Caco-2 (cell line): ENCODE results near the gene WDR20. TPM values are rescaled to one million over a fixed set of nuclear protein-coding genes. Genes with fewer than 3 reads are reported as not detected.

Source experiments
- BruUV-seq: library from RNA; stranded (reverse); fragments of 400-500 nt; replicated peaks from 2 replicates; lab custom pipeline; 2021; lab: Mats Ljungman, UMichigan
- CTCF ChIA-PET: fragments of 300-600 bp; sonication (Branson Sonifier 250); formaldehyde crosslinking; loops from one replicate; lab custom pipeline; 2022; ENCODE audit warnings: antibody characterized with exemption; lab: Charles Lee
- POLR2A ChIA-PET: fragments of 300-600 bp; sonication (Branson Sonifier 250); formaldehyde crosslinking; loops from one replicate; lab custom pipeline; 2022; ENCODE audit warnings: antibody characterized with exemption; lab: Charles Lee
- DNase-seq, 2 experiments: peaks; one replicate each; pipeline versions ENCODE4 v3.0.0 to v3.0.0-alpha.2; 2020 to 2022
- H3K27me3 ChIP-seq: replicated peaks from 2 replicates; pipeline ENCODE4 v1.6.0; 2011; ENCODE audit warnings: low read length; ENCODE audit not compliant: control insufficient read depth, insufficient read depth
- H3K36me3 ChIP-seq: 2 replicates; pipeline ENCODE4 v1.5.1; 2011; ENCODE audit warnings: low read length; ENCODE audit not compliant: control insufficient read depth, insufficient read depth
- H3K4me1 ChIP-seq: fragments of 250-450 bp; sonication (Bioruptor Pico); 2 replicates; pipeline ENCODE4 v1.5.1; 2020; ENCODE audit warnings: mild to moderate bottlenecking
- H3K4me3 ChIP-seq: 2 replicates; pipeline ENCODE4 v1.5.1; 2011; ENCODE audit warnings: low read depth, mild to moderate bottlenecking, control low read depth, low read length
- H3K9me3 ChIP-seq: fragments of 250-450 bp; sonication (Bioruptor Pico); 2 replicates; pipeline ENCODE4 v1.5.1; 2020; ENCODE audit warnings: mild to moderate bottlenecking, moderate library complexity
- H3K27ac Mint-ChIP-seq: one replicate; pipeline ENCODE4 v1.8.0; 2022; ENCODE audit warnings: mixed read lengths; ENCODE audit not compliant: unreplicated experiment
- H3K27me3 Mint-ChIP-seq: one replicate; pipeline ENCODE4 v1.8.0; 2022; ENCODE audit warnings: mixed read lengths; ENCODE audit not compliant: insufficient read depth, unreplicated experiment
- H3K36me3 Mint-ChIP-seq: one replicate; pipeline ENCODE4 v1.8.0; 2022; ENCODE audit warnings: mild to moderate bottlenecking, mixed read lengths; ENCODE audit not compliant: insufficient read depth, unreplicated experiment
- H3K4me1 Mint-ChIP-seq: one replicate; pipeline ENCODE4 v1.8.0; 2022; ENCODE audit warnings: low read depth, mixed read lengths; ENCODE audit not compliant: unreplicated experiment
- H3K4me3 Mint-ChIP-seq: one replicate; pipeline ENCODE4 v1.8.0; 2022; ENCODE audit warnings: mild to moderate bottlenecking, moderate library complexity, mixed read lengths; ENCODE audit not compliant: unreplicated experiment
- H3K9me3 Mint-ChIP-seq: one replicate; pipeline ENCODE4 v1.8.0; 2022; ENCODE audit warnings: mixed read lengths; ENCODE audit not compliant: unreplicated experiment
- intact Hi-C: fragments of 100-400 bp; cut with micrococcal nuclease; formaldehyde crosslinking; loops from one replicate; pipeline ENCODE4 v1.10.0; 2022; ENCODE audit not compliant: unreplicated experiment
- total RNA-seq: library from RNA; stranded (reverse); gene quantifications from 2 replicates; pipeline ENCODE4 v1.2.3, GENCODE V29; 2022
- TF ChIP-seq, protein P1 (sequence below), 2 experiments: fragments of 200-600 bp in 1 of 2; IDR thresholded peaks; 1 replicate in 1 of 2; 2 replicates in 1 of 2; pipeline versions ENCODE4 v1.5.1 to v1.8.0; 2011 to 2022; ENCODE audit warnings: antibody characterized with exemption in 1 of 2, control low read depth in 1 of 2, inconsistent platforms in 1 of 2, low read depth in 1 of 2, low read length in 1 of 2, mild to moderate bottlenecking in 1 of 2, moderate library complexity in 1 of 2; ENCODE audit not compliant: insufficient read depth in 1 of 2, severe bottlenecking in 1 of 2, unreplicated experiment in 1 of 2

The WDR20 gene
- total RNA-seq, 1 experiment from 2014 or later = 32.5 TPM

DNA sequence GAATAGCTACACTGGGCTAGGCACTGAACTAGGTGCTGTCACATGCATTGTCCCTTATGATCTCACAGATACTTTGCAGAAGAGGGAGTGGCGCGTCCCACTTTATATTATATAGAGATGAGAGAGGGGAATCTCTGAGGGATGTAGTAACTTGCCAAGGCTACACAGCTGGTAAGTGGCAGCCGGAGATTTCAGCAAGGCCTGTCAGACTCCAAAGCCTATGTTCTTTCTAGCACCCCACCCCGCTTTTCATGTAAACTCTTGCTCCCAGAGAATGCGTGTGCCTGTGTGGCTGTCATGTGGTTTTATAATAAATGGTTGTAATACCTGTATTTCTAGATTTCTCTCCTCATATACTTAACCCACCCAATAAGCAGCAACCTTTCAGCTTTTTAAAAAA, 39.1 kb downstream of the WDR20 start:
- H3K9me3 ChIP-seq = no peaks in the 10 kb centered on the region
- intact Hi-C loops = no loop called here
- no peaks in the 10 kb centered on the region for H3K36me3 ChIP-seq
- H3K4me1 Mint-ChIP-seq = peaks cover 10% of the 10 kb centered on the region
- H3K27me3 ChIP-seq = no peaks in the 10 kb centered on the region
- H3K27me3 Mint-ChIP-seq = no peaks in the 10 kb centered on the region
- TF ChIP-seq, protein P1, sequence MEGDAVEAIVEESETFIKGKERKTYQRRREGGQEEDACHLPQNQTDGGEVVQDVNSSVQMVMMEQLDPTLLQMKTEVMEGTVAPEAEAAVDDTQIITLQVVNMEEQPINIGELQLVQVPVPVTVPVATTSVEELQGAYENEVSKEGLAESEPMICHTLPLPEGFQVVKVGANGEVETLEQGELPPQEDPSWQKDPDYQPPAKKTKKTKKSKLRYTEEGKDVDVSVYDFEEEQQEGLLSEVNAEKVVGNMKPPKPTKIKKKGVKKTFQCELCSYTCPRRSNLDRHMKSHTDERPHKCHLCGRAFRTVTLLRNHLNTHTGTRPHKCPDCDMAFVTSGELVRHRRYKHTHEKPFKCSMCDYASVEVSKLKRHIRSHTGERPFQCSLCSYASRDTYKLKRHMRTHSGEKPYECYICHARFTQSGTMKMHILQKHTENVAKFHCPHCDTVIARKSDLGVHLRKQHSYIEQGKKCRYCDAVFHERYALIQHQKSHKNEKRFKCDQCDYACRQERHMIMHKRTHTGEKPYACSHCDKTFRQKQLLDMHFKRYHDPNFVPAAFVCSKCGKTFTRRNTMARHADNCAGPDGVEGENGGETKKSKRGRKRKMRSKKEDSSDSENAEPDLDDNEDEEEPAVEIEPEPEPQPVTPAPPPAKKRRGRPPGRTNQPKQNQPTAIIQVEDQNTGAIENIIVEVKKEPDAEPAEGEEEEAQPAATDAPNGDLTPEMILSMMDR (IDR thresholded peaks at IDR 0.05; ENCODE audit: insufficient read depth in 1 of 2, low read depth in 1 of 2, low read length in 1 of 2, severe bottlenecking in 1 of 2, unreplicated experiment in 1 of 2) = no peak
- no peaks in the 10 kb centered on the region for H3K36me3 Mint-ChIP-seq
- BruUV-seq = no TSS peak
- no peak overlapping the region for H3K27ac Mint-ChIP-seq
- CTCF ChIA-PET = no interaction called here
- POLR2A ChIA-PET = no interaction called here
- 0 out of 2 replicates have a peak, but pooled peaks cover 3% of the 10 kb centered on the region for H3K4me1 ChIP-seq
- no peak overlapping the region for H3K4me3 ChIP-seq
- no peak overlapping the region for H3K4me3 Mint-ChIP-seq
- no peak for DNase-seq
- no peaks in the 10 kb centered on the region for H3K9me3 Mint-ChIP-seq

DNA sequence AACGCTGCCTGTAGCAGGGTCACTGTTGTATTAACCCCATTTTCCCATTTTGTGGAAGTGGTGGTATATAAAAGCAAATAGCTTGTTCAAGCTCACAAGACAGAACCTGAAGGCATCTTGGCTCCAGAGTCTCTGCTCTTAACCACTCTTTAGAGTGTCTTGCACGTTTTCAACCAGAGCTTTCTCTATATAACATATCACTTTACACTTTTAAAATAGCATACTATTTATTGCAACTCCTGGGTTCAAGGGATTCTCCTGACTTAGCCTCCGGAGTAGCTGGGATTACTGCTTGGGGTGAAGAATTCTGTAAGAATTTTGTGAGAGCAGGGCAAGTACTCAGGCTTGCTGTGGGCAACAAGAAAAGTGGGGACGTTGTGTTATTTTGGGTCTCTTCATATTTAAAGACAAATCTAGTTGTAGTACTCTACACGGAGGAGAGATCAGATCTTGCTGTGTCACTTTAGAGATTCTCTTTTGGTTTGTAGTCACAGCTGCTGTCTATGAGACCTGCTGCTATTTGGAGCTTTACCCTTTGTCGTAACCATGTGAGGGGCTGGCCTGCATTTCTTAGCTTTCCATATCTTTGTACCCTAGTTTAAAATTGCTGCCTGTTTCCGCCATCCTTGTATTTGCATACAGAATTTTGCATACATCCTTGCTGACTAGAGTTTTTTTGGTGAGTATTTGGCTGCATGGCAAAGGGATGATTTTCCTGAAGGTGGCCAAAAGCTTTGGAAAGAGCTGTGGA, 40.7 kb downstream of the WDR20 start:
- POLR2A ChIA-PET = no interaction called here
- Mint-ChIP-seq H3K4me1 (peaks cover 10% of the 10 kb centered on the region), H3K9me3 (no peaks in the 10 kb centered on the region), H3K4me3 (no peak overlapping the region), H3K27ac (no peak overlapping the region), H3K27me3 (no peaks in the 10 kb centered on the region), H3K36me3 (no peaks in the 10 kb centered on the region)
- H3K4me3 ChIP-seq = no peak overlapping the region
- intact Hi-C loops = no loop called here
- TF ChIP-seq, protein P1 (IDR thresholded peaks at IDR 0.05; ENCODE audit: insufficient read depth in 1 of 2, low read depth in 1 of 2, low read length in 1 of 2, severe bottlenecking in 1 of 2, unreplicated experiment in 1 of 2) = no peak
- no peaks in the 10 kb centered on the region for H3K9me3 ChIP-seq
- no peak for DNase-seq
- no TSS peak for BruUV-seq
- no peaks in the 10 kb centered on the region for H3K36me3 ChIP-seq
- no peaks in the 10 kb centered on the region for H3K4me1 ChIP-seq
- H3K27me3 ChIP-seq = no peaks in the 10 kb centered on the region
- CTCF ChIA-PET = no interaction called here

- no TSS peak for BruUV-seq
- H3K27me3 ChIP-seq = no peaks in the 10 kb centered on the region
- Mint-ChIP-seq H3K9me3 (no peaks in the 10 kb centered on the region), H3K27ac (no peak overlapping the region), H3K36me3 (no peaks in the 10 kb centered on the region), H3K27me3 (no peaks in the 10 kb centered on the region), H3K4me1 (peaks cover 10% of the 10 kb centered on the region), H3K4me3 (no peak overlapping the region)
- no peaks in the 10 kb centered on the region for H3K4me1 ChIP-seq
- ChIA-PET CTCF (no interaction called here), POLR2A (no interaction called here)
- no peaks in the 10 kb centered on the region for H3K9me3 ChIP-seq
- TF ChIP-seq, protein P1 (IDR thresholded peaks at IDR 0.05; ENCODE audit: insufficient read depth in 1 of 2, low read depth in 1 of 2, low read length in 1 of 2, severe bottlenecking in 1 of 2, unreplicated experiment in 1 of 2) = no peak
- no peak for DNase-seq
- no peaks in the 10 kb centered on the region for H3K36me3 ChIP-seq
- intact Hi-C loops = no loop called here
- no peak overlapping the region for H3K4me3 ChIP-seq
These were observed 41.5 kb downstream of the WDR20 start for GRCh38 chr14:102181187-102181586.
